ENCODE measurements around the gene KRTAP10-1. TPM values are rescaled to one million over a fixed set of nuclear protein-coding genes. Genes with fewer than 3 reads are reported as not detected.

The KRTAP10-1 gene
- total and polyA plus RNA-seq, 2 experiments from 2014 or later: not detected

DNA sequence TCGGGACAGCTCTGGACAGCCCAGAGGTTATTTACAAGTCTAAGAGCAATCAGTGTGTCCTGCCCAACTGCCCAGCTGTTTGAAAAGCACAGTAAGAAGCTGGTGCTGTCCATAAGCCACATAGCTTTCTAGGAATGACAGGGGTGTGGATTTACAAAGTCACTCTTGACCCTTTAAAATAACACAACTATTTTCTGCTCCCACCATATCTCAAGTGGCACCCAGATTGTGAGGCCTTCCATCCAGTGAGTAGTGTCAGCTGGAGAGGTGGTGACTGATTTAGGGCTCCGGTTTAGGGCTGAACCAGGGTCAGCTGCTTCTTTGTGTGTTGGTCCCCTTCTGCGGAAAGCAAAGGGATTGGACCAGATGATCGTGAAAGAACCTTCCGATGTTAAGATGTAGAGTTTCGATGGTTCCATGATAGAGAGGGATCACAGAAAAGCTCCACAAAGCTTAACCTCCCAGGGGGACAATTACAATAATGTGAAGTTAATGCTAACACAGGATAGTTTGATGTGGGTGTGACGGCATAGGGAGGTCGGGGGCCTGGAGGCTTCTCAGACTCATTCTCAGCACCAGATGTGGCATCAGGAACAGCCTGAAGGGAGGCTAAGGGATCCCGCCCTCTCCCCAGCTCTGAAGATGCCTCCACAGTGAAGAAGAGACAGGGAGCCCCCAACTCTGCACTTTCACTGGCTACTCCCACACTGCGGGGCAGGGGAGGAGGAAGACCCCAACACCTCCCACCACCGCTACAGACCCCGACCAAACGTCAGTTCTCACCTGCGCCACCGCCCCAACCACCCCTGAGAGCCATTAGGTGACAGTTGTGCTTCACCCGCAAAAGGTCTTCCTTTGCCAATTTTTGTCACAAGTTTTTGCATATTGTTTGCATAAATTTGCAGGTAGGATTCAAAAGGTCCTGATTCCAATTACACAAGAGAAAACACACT lies 44.1 kb downstream of the KRTAP10-1 start:
- Histone ChIP-seq H3K9me3 (ENCODE audit: low read depth) (no peaks in the 10 kb centered on the region), H2AFZ (no peak overlapping the region), H3K79me2 (ENCODE audit: insufficient read depth) (no peaks in the 10 kb centered on the region), H3K9me2 (ENCODE audit: insufficient read depth) (no peaks in the 10 kb centered on the region), H4K20me1 (ENCODE audit: insufficient read depth) (no peaks in the 10 kb centered on the region), H3K27ac (no peak overlapping the region), H3K4me2 (ENCODE audit: unreplicated experiment) (no peak overlapping the region), H3K4me1 (ENCODE audit: insufficient read depth) (no peaks in the 10 kb centered on the region), H3K9ac (no peak overlapping the region), H3K27me3 (replicated peaks; ENCODE audit: insufficient read depth) (peaks cover 12% of the 10 kb centered on the region), H3K4me3 (no peak overlapping the region), H3K36me3 (ENCODE audit: low read depth) (no peaks in the 10 kb centered on the region), H3F3A (ENCODE audit: insufficient read depth) (no peaks in the 10 kb centered on the region)
- WGBS, 2 experiments (ENCODE audit: low coverage in 1 of 2, low lambda C conversion rate in 2 of 2, missing lambda C conversion rate in 2 of 2): 60 to 62% methylated on average over 16 of the region's 16 CpGs
- in situ Hi-C loops (cut with MboI): no loop called here
- TF ChIP-seq EZH2phosphoT487 (IDR thresholded peaks at IDR 0.05; ENCODE audit: insufficient read depth, low read depth) (no peak), EZH2 (IDR thresholded peaks at IDR 0.05; ENCODE audit: insufficient read depth, poor library complexity, severe bottlenecking) (no peak)
- DNase-seq: no peak

DNA sequence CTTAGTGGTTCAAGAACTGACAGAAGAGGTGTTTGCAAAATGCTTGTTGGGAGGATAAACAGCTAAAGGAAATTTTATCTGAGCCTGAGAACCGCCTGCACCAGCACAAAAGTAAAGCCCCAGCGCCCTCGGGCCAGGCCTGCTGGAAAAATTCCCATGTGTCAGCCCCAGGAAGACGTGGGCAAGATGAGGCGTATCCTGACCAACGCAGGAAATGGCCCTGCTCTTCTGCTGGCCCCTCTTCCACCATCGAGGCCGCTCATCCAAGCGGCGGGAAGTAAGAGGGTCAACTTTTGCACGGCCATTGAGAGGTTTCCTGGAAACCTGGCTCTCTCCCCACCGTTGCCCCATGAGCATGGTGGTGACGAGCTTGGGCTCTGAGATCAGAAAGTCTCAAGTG lies 45.0 kb downstream of the KRTAP10-1 start:
- 59 to 61% methylated on average over 13 of the region's 13 CpGs for WGBS, 2 experiments (ENCODE audit: low coverage in 1 of 2, low lambda C conversion rate in 2 of 2, missing lambda C conversion rate in 2 of 2)
- Histone ChIP-seq H4K20me1 (ENCODE audit: insufficient read depth) (no peaks in the 10 kb centered on the region), H3K27me3 (replicated peaks; ENCODE audit: insufficient read depth) (peaks cover 9% of the 10 kb centered on the region), H3F3A (ENCODE audit: insufficient read depth) (no peaks in the 10 kb centered on the region), H3K4me1 (ENCODE audit: insufficient read depth) (no peaks in the 10 kb centered on the region), H3K4me2 (ENCODE audit: unreplicated experiment) (no peak overlapping the region), H3K36me3 (ENCODE audit: low read depth) (no peaks in the 10 kb centered on the region), H2AFZ (no peak overlapping the region), H3K9me2 (ENCODE audit: insufficient read depth) (no peaks in the 10 kb centered on the region), H3K9me3 (ENCODE audit: low read depth) (no peaks in the 10 kb centered on the region), H3K9ac (no peak overlapping the region), H3K4me3 (no peak overlapping the region), H3K27ac (no peak overlapping the region), H3K79me2 (ENCODE audit: insufficient read depth) (no peaks in the 10 kb centered on the region)
- TF ChIP-seq EZH2 (IDR thresholded peaks at IDR 0.05; ENCODE audit: insufficient read depth, poor library complexity, severe bottlenecking): no peak
- in situ Hi-C loops (cut with MboI): no loop called here
- no peak for DNase-seq

GRCh38 chr21:44494418-44494817 lies 45.6 kb downstream of the KRTAP10-1 start:
- H3K79me2 ChIP-seq (ENCODE audit: insufficient read depth): no peaks in the 10 kb centered on the region
- no peak overlapping the region for H3K4me3 ChIP-seq
- in situ Hi-C loops (cut with MboI): no loop called here
- no peaks in the 10 kb centered on the region for H3K4me1 ChIP-seq (ENCODE audit: insufficient read depth)
- H3K9me3 ChIP-seq (ENCODE audit: low read depth): no peaks in the 10 kb centered on the region
- H3K9ac ChIP-seq: no peak overlapping the region
- no peaks in the 10 kb centered on the region for H4K20me1 ChIP-seq (ENCODE audit: insufficient read depth)
- DNase-seq: no peak
- no peak overlapping the region for H3K27ac ChIP-seq
- 66 to 70% methylated on average over 17 of the region's 17 CpGs for WGBS, 2 experiments (ENCODE audit: low coverage in 1 of 2, low lambda C conversion rate in 2 of 2, missing lambda C conversion rate in 2 of 2)
- TF ChIP-seq EZH2 (IDR thresholded peaks at IDR 0.05; ENCODE audit: insufficient read depth, poor library complexity, severe bottlenecking) (no peak), EZH2phosphoT487 (IDR thresholded peaks at IDR 0.05; ENCODE audit: insufficient read depth, low read depth) (no peak)
- H3K9me2 ChIP-seq (ENCODE audit: insufficient read depth): no peaks in the 10 kb centered on the region
- peaks cover 9% of the 10 kb centered on the region for H3K27me3 ChIP-seq (replicated peaks; ENCODE audit: insufficient read depth)
- no peaks in the 10 kb centered on the region for H3K36me3 ChIP-seq (ENCODE audit: low read depth)
- H3F3A ChIP-seq (ENCODE audit: insufficient read depth): no peaks in the 10 kb centered on the region
- no peak overlapping the region for H3K4me2 ChIP-seq (ENCODE audit: unreplicated experiment)
- H2AFZ ChIP-seq: no peak overlapping the region

GRCh38 chr21:44492567-44493385 lies 47.2 kb downstream of the KRTAP10-1 start:
- no peak overlapping the region for H2AFZ ChIP-seq
- no peak overlapping the region for H3K4me3 ChIP-seq
- no peaks in the 10 kb centered on the region for H3K36me3 ChIP-seq (ENCODE audit: low read depth)
- H3F3A ChIP-seq (ENCODE audit: insufficient read depth): no peaks in the 10 kb centered on the region
- DNase-seq: no peak
- H3K27ac ChIP-seq: no peak overlapping the region
- H3K27me3 ChIP-seq (replicated peaks; ENCODE audit: insufficient read depth): peaks cover 3% of the 10 kb centered on the region; the same call in 1 of the 2 replicates
- no peaks in the 10 kb centered on the region for H3K4me1 ChIP-seq (ENCODE audit: insufficient read depth)
- H3K79me2 ChIP-seq (ENCODE audit: insufficient read depth): no peaks in the 10 kb centered on the region
- no peak for TF ChIP-seq EZH2phosphoT487 (IDR thresholded peaks at IDR 0.05; ENCODE audit: insufficient read depth, low read depth)
- no peaks in the 10 kb centered on the region for H4K20me1 ChIP-seq (ENCODE audit: insufficient read depth)
- WGBS, 2 experiments (ENCODE audit: low coverage in 1 of 2, low lambda C conversion rate in 2 of 2, missing lambda C conversion rate in 2 of 2): 65 to 67% methylated on average over 9 of the region's 9 CpGs
- no peak overlapping the region for H3K9ac ChIP-seq
- no peaks in the 10 kb centered on the region for H3K9me3 ChIP-seq (ENCODE audit: low read depth)
- no peaks in the 10 kb centered on the region for H3K9me2 ChIP-seq (ENCODE audit: insufficient read depth)
- H3K4me2 ChIP-seq (ENCODE audit: unreplicated experiment): no peak overlapping the region
- in situ Hi-C loops (cut with MboI): no loop called here
